K562 (cell line): ENCODE data around the gene SYNJ2. TPM values are rescaled to one million over a fixed set of nuclear protein-coding genes. Genes with fewer than 3 reads are reported as not detected.
A peak's percentile ranks its signal among the peaks of the same experiment; 100 is the strongest.

ENCODE experiments used
- ADNP ChIP-seq: fragments of 200-800 bp; sonication (Bioruptor generic); IDR thresholded peaks from 2 replicates; pipeline ENCODE4 v1.6.1; 2016; ENCODE audit warnings: missing genetic modification characterization, missing compliant biosample characterization
- BACH1 ChIP-seq: fragments of 200-800 bp; sonication (Bioruptor generic); IDR thresholded peaks from 2 replicates; pipeline ENCODE4 v1.6.1; 2016; ENCODE audit warnings: missing genetic modification characterization, missing compliant biosample characterization
- CBX1 ChIP-seq: sonication (generic); IDR thresholded peaks from 2 replicates; pipeline ENCODE4 v1.6.1; 2016; ENCODE audit warnings: antibody characterized with exemption, low read depth, mild to moderate bottlenecking
- CBX5 ChIP-seq: IDR thresholded peaks from 2 replicates; pipeline ENCODE4 v1.6.1; 2014; ENCODE audit warnings: low read depth, borderline replicate concordance
- DPF2 ChIP-seq: fragments of 450-650 bp; IDR thresholded peaks from 2 replicates; pipeline ENCODE4 v1.6.1; 2016
- FOS ChIP-seq: IDR thresholded peaks from 3 replicates; pipeline ENCODE4 v1.6.1; 2011; ENCODE audit not compliant: insufficient read length; ENCODE audit errors: extremely low read depth
- FOXJ3 ChIP-seq: sonication (generic); formaldehyde crosslinking; IDR thresholded peaks from 2 replicates; pipeline ENCODE4 v1.4.0; 2020; ENCODE audit warnings: mild to moderate bottlenecking, missing genetic modification reagents
- FOXK1 ChIP-seq: sonication (generic); formaldehyde crosslinking; IDR thresholded peaks from 2 replicates; pipeline ENCODE4 v1.8.0; 2022; ENCODE audit warnings: missing genetic modification reagents, mild to moderate bottlenecking, borderline replicate concordance
- GTF2E2 ChIP-seq: fragments of 200-800 bp; sonication (Bioruptor generic); IDR thresholded peaks from 2 replicates; pipeline ENCODE4 v1.6.1; 2016; ENCODE audit warnings: missing genetic modification characterization, missing compliant biosample characterization
- HMG20A ChIP-seq: fragments of 450-650 bp; formaldehyde crosslinking; conservative IDR thresholded peaks from 2 replicates; pipeline ENCODE4 v1.4.0; 2020; ENCODE audit warnings: mild to moderate bottlenecking, mixed read lengths
- IRF2 ChIP-seq: sonication (generic); formaldehyde crosslinking; IDR thresholded peaks from 2 replicates; pipeline ENCODE4 v1.8.1; 2022; ENCODE audit warnings: mild to moderate bottlenecking, missing genetic modification reagents
- MED1 ChIP-seq: sonication (generic); formaldehyde crosslinking; IDR thresholded peaks from 2 replicates; pipeline ENCODE4 v1.8.1; 2023; ENCODE audit warnings: missing genetic modification reagents, borderline replicate concordance
- MEF2A ChIP-seq: IDR thresholded peaks from 2 replicates; pipeline ENCODE4 v1.6.1; 2011; ENCODE audit warnings: low read depth, mild to moderate bottlenecking, low read length, moderate library complexity; ENCODE audit not compliant: control insufficient read depth
- MIER1 ChIP-seq: fragments of 450-650 bp; IDR thresholded peaks from 2 replicates; pipeline ENCODE4 v1.6.1; 2016; ENCODE audit warnings: antibody characterized with exemption, mild to moderate bottlenecking, low read depth
- PHF20 ChIP-seq: fragments of 450-650 bp; IDR thresholded peaks from 2 replicates; pipeline ENCODE4 v1.6.1; 2018; ENCODE audit not compliant: partially characterized antibody
- RAD21 ChIP-seq, 2 experiments: fragments of 250-450 bp in 1 of 2; fragments of 450-650 bp in 1 of 2; sonication (Bioruptor Pico) in 1 of 2; formaldehyde crosslinking in 1 of 2; IDR thresholded peaks in 1 of 2; conservative IDR thresholded peaks in 1 of 2; 2 replicates each; pipeline versions ENCODE4 v1.4.0 to v1.8.0; 2020 to 2022; ENCODE audit warnings: mild to moderate bottlenecking in 2 of 2, moderate library complexity in 1 of 2
- SNRNP70 ChIP-seq: fragments of 200-400 bp; formaldehyde crosslinking; optimal IDR thresholded peaks from 2 replicates; pipeline ENCODE3; 2017; ENCODE audit warnings: low read depth, low read length
- THAP12 ChIP-seq: fragments of 250-450 bp; sonication (Bioruptor Pico); IDR thresholded peaks from 2 replicates; pipeline ENCODE4 v1.9.0; 2021; ENCODE audit warnings: mild to moderate bottlenecking, inconsistent platforms
- TRIM28 ChIP-seq: fragments of 450-650 bp; IDR thresholded peaks from 2 replicates; pipeline ENCODE4 v1.6.1; 2017
- XRCC5 ChIP-seq: fragments of 200-400 bp; formaldehyde crosslinking; IDR thresholded peaks from 2 replicates; pipeline ENCODE4 v1.6.1; 2017; ENCODE audit warnings: low read depth, mild to moderate bottlenecking, low read length
- ZKSCAN8 ChIP-seq: fragments of 200-800 bp; sonication (Bioruptor generic); IDR thresholded peaks from 2 replicates; pipeline ENCODE4 v1.6.1; 2016; ENCODE audit warnings: missing genetic modification characterization, missing compliant biosample characterization
- ZNF347 ChIP-seq: fragments of 450-650 bp; formaldehyde crosslinking; IDR thresholded peaks from 2 replicates; pipeline ENCODE4 v1.4.0; 2020; ENCODE audit warnings: low read depth, mild to moderate bottlenecking, moderate library complexity
- ZNF354B ChIP-seq: fragments of 250-450 bp; sonication (Bioruptor Pico); IDR thresholded peaks from 2 replicates; pipeline ENCODE4 v1.4.0; 2020
- ZNF57 ChIP-seq: fragments of 450-650 bp; formaldehyde crosslinking; IDR thresholded peaks from 2 replicates; pipeline ENCODE4 v1.4.0; 2020; ENCODE audit warnings: mild to moderate bottlenecking, moderate library complexity
- ZNF76 ChIP-seq: fragments of 250-450 bp; sonication (Bioruptor Pico); IDR thresholded peaks from 2 replicates; pipeline ENCODE4 v1.4.0; 2020; ENCODE audit warnings: mild to moderate bottlenecking, moderate library complexity, borderline replicate concordance
- polyA plus RNA-seq, 8 experiments: library from polyadenylated mRNA; depleted of rRNA in 4 of 8; stranded (reverse) in 5 of 8; unstranded in 3 of 8; fragments of >200 nt; fragmentation: Nextera tagmentation in 2 of 8; fragmentation: Illumina TruSeq in 1 of 8; extraction: Ambion mirVana in 2 of 8; extraction: Trizol in 1 of 8; gene quantifications; 2 replicates each; pipeline versions ENCODE4 v1.2.1 to v1.2.3, GENCODE V29; 2011 to 2014; ENCODE audit warnings: inconsistent platforms in 1 of 8, missing spikeins in 1 of 8
- total RNA-seq, 7 experiments: library from RNA; depleted of rRNA in 6 of 7; stranded (reverse); fragments of >200 nt in 6 of 7; fragmentation: Illumina TruSeq in 2 of 7; extraction: Trizol in 2 of 7; gene quantifications; 2 replicates each; pipeline versions ENCODE4 v1.2.1 to v1.2.3, GENCODE V29; 2011 to 2021; ENCODE audit warnings: low replicate concordance in 1 of 7
- TF ChIP-seq, protein P1 (sequence below): sonication (generic); formaldehyde crosslinking; IDR thresholded peaks from 2 replicates; pipeline ENCODE4 v1.9.0; 2022; ENCODE audit warnings: mild to moderate bottlenecking, missing genetic modification reagents
- TF ChIP-seq, protein P2 (sequence below): sonication (generic); formaldehyde crosslinking; IDR thresholded peaks from 2 replicates; pipeline ENCODE4 v1.8.1; 2022; ENCODE audit warnings: missing genetic modification reagents

SYNJ2 gene
- total and polyA plus RNA-seq, 9 of the 15 experiments (the other 6 are each of a cell fraction or from before 2014, with no cell fraction given) = 3.0 to 27.7 (median 17.8) TPM

DNA sequence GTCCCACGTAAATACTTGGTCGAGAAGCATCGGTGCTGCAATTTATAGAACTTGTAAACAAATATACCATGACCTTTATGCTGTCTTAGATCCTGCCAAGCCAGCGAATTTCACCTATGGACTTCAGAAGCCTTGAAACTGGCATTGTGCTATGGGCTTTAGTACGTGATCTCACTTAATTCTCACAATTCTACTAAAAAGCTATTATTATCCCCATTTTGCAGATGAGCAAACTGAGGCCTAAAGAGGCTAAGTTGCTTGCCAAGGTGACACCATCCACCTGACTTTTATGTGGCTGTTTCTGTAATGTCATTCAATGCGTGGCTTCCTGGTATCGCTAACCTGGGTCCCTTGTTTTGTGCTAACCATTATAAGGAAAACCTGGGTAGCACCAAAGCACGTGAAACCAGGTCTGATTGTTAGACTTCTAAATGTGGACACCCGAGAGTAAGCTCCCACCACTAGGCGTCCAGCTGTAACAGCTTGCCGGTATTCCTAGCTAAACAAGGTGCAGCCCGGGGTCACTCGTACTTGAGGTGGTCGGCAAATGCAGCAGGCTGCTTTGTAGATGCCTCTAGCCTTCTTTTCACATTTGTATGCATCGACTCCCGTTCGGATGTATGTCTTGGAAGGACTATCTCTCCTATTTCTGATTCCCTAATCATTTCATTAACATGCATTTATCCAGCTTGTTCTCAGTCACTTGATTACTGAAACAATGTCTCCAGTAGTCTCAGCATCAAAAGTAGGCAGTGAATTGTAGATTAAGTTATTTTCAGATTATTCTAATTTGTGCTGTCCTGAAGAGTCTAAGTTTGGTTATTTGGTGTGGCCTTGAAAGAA lies 1.1 kb downstream of the SYNJ2 start (continued):
- TF ChIP-seq ZNF57 (CRISPR knock-in tag) (no peak), PHF20 (peak; percentile 48), ZNF76 (CRISPR knock-in tag) (no peak), IRF2 (CRISPR knock-in tag) (no peak), TRIM28 (no peak), ADNP (peak; percentile 99), XRCC5 (peak; percentile 75; the same call in 1 of the 2 replicates), DPF2 (no peak), MED1 (CRISPR knock-in tag) (no peak), ZKSCAN8 (no peak), ZNF347 (CRISPR knock-in tag) (no peak), FOXK1 (CRISPR knock-in tag) (no peak), MEF2A (no peak), FOS (no peak), FOXJ3 (CRISPR knock-in tag) (0 out of 2 replicates have a peak, but pooled peaks have one; percentile 16), THAP12 (CRISPR knock-in tag) (no peak), RAD21 (CRISPR knock-in tag; conservative IDR thresholded peaks at IDR 0.05 in 1 of 2, IDR thresholded peaks at IDR 0.05 in 1 of 2) (peak in 1 of 2 experiments; percentile 38; a peak in 3 of 4 replicates), GTF2E2 (tag) (no peak), ZNF354B (no peak), CBX5 (no peak), BACH1 (tag) (no peak), SNRNP70 (no peak), CBX1 (peak; percentile 92; the same call in 1 of the 2 replicates), HMG20A (CRISPR knock-in tag) (no peak), MIER1 (no peak)
- TF ChIP-seq, protein P1, sequence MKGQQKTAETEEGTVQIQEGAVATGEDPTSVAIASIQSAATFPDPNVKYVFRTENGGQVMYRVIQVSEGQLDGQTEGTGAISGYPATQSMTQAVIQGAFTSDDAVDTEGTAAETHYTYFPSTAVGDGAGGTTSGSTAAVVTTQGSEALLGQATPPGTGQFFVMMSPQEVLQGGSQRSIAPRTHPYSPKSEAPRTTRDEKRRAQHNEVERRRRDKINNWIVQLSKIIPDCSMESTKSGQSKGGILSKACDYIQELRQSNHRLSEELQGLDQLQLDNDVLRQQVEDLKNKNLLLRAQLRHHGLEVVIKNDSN (CRISPR knock-in tag) = no peak
- TF ChIP-seq, protein P2, sequence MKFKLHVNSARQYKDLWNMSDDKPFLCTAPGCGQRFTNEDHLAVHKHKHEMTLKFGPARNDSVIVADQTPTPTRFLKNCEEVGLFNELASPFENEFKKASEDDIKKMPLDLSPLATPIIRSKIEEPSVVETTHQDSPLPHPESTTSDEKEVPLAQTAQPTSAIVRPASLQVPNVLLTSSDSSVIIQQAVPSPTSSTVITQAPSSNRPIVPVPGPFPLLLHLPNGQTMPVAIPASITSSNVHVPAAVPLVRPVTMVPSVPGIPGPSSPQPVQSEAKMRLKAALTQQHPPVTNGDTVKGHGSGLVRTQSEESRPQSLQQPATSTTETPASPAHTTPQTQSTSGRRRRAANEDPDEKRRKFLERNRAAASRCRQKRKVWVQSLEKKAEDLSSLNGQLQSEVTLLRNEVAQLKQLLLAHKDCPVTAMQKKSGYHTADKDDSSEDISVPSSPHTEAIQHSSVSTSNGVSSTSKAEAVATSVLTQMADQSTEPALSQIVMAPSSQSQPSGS (CRISPR knock-in tag) = no peak
